GM04504 (cell line): ENCODE results near the gene ZNF747.
A peak's percentile ranks its signal among the peaks of the same experiment; 100 is the strongest.
"Not testable (repeated sequence)": the region's sequence is repeated elsewhere in the genome, so short reads cannot be mapped to it uniquely, and the experiment has no call there.

Source experiments
- DNase-seq: peaks from one replicate; pipeline ENCODE4 v3.0.0-alpha.2; 2012; ENCODE audit warnings: low read depth

Gene ZNF747

GRCh38 chr16:30533748-30534367, 800 bp downstream of the ZNF747 start:
- DNase-seq = no peak

- no peak for DNase-seq
These were observed 1.5 kb downstream of the ZNF747 start for GRCh38 chr16:30533146-30533522.

GRCh38 chr16:30532285-30533145, 2.1 kb downstream of the ZNF747 start:
- no peak for DNase-seq

DNA sequence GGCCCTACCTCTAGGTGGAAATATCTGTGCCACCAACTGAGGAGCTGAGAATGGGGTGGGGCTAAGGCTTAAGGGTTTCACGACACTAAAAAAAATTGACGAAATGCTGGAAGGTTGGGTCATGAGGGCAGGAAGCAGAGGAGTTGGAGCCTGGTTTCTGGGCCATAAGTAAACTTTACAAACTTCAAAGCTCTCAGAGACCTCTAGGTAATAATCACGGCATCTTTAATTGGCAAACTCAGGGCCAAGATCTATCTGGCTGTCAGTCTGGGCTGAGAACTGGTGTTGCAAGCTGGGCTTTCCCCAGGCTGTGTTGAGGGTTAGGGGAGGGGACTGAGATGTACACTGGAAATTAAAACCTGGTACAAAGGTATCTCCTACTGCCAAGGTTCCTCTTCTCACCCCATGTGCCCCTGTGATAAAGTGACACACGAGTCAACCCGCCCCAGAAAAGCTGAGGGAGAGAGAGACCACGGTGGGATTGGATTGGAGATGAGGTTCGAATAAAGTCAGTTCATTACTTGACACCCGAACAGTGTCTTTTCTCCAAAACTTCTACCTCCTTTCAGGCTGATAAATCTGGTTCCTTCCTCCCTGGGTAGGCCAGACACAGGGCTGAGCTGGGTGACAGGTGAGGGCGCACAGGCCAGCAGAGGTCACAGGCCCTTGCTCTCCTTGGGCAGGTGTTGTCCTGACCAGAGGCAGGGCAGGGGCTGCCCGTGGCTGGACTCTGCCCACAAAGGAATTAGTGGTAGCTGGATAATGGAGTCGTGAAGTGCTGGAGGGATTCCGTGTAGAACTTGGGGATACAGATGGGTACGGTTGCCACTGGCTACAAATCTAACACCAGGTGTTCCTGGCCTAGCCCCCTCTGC, 4.3 kb downstream of the ZNF747 start:
- no peak for DNase-seq

DNA sequence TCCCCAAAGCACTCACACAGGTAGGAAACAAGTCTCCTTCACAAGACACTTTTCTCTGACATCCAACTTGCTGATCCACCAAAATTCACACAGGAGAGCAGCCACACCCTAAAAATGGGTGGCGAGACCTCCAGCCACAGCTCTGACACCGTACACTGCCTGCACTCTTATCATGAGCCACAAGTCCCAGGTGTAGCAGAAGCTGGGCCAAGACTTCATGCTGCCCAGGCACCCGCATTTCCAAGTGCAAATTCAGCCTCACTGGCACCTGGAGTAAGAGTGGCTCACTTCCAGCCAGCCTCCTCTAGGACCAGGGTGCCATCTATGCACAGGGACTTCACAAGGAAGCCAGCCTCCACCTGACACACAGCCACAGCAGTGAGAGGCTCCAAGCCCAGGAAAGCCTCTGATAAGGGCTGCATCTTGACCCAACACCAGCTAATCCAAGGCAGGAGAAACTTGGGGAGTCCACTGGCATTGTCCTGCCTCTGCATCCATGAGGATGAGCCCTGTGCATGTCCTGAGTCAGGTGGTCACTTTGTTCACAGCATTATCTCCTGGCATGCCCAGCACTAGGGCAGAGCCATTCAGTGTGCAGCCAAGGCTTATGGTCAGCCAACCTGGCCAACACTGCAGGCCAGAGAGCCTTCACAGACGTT, 5.7 kb downstream of the ZNF747 start:
- no peak for DNase-seq

- DNase-seq = no peak
These were observed 7.0 kb downstream of the ZNF747 start for GRCh38 chr16:30527635-30528178.

DNA sequence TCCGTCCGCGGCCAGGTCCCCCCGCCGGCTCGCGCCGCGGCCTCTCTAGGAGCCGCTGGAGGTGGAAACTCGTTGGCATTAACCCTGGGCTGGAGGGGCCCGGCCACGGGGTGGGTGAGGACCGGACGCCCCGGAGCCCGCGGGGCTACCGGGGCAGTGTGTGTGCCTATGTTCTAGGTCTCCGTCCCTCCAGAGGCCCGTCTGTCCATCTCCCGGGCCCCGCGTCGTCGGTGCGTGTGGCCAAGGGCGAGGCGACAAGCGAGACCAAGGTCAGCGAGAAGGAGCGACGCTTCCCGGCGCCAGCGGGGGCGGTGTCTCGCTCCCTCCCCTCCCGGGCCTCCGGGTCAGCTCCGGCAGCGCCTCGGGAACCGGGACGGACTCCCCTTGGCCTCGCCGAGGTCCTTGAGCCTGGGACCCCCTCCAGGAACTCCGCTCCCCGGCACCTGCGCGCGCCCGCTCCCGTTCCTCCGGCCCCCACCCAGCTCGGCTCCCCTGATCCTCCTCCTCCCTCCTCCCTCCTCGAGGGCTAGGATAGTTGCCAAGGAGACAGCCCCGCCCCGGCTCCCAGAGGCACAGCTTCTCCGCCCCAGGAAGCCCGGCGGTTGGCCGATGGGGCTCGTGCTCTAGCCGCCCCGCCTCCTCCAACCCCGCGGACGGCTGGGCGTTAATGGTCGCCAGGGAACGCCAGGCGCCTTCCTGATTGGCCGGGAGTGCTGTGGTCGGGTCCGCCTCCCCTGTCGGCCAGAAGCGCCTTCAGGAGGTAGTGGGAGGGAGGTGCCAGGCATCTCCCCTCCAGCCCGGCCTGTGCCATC, 7.6 kb downstream of the ZNF747 start:
- peak; percentile 97 for DNase-seq

DNA sequence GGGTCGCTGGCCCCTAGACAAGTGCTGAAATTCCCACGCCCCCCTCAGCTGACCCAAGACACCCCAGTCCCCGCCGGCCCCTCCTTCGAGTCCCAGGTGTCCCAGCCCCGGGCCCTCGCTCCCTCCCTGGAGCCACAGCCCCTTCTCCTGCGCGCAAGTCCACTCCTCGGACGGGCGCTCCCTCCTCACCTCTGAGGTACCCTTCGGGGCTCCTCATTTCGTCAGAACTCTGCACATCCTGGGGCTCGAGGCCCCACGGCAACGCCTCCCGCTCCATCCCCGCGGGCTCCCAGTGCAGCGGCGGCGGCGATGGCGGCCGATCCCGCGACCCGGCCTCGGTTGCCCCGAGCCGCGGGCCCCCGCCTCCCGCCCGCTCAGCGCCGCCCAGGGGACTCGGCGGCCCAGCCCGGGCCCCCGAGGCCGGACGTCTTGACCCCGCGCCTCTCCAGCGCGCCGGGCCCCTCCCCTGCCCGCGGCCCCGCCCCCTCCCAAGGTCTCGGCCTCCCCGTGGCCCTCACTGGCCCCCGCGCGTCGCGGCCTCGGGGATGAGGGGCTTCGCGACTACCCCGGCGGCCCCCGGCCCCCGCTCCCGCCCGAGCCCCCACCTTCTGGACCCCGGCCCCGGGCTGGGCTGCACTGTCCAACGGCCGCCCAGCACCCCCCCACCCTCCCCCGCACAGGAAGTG, 8.4 kb downstream of the ZNF747 start, which contains the start of gene ZNF768:
TSS of gene ZNF768 (minus strand) at position 430 of the 686 bp plus-strand sequence. CDS start at position 277, 153 bp downstream.
- no peak for DNase-seq

GRCh38 chr16:30525844-30526136, 8.9 kb downstream of the ZNF747 start:
- no peak for DNase-seq

DNA sequence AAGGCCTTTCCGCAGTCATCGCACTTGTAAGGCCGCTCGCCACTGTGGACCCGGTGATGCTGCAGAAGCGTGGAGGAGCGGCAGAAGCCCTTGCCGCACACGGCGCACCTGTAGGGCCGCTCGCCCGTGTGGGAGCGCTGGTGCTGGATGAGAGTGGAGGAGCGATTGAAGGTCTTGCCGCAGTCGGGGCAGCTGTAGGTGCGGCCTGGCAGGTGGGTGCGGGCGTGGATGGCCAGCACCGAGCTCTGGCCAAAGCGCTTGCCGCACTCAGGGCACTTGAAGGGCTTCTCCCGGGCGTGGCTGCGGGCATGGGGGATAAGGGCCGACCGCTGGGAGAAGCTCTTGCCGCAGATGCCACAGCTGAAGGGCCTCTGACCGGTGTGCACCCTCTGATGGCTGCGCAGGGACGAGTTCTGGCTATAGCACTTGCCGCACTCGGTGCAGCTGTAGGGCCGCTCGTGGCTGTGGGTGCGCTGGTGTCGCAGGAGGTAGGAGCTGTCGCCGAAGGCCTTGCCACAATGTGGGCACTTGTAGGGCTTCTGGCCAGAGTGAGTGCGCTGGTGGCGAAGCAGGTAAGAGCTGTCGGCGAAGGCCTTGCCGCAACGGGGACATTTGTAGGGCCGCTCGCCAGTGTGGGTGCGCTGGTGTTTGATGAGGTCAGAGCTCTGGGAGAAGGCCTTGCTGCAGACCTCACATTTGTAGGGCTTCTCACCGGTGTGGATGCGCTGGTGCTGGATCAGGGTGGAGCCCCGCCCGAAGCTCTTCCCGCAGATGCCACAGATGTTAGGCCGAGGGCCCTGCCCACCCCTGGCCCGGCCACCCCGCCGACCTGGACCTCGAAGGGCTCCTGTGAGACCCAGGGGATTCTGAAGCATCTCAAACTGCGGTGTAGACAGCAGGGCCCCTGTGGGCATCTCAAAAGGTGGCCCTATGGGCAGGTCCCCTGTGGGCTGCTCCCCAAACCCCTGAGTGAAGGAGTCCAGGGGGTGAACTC, 9.8 kb downstream of the ZNF747 start:
- no peak for DNase-seq

DNA sequence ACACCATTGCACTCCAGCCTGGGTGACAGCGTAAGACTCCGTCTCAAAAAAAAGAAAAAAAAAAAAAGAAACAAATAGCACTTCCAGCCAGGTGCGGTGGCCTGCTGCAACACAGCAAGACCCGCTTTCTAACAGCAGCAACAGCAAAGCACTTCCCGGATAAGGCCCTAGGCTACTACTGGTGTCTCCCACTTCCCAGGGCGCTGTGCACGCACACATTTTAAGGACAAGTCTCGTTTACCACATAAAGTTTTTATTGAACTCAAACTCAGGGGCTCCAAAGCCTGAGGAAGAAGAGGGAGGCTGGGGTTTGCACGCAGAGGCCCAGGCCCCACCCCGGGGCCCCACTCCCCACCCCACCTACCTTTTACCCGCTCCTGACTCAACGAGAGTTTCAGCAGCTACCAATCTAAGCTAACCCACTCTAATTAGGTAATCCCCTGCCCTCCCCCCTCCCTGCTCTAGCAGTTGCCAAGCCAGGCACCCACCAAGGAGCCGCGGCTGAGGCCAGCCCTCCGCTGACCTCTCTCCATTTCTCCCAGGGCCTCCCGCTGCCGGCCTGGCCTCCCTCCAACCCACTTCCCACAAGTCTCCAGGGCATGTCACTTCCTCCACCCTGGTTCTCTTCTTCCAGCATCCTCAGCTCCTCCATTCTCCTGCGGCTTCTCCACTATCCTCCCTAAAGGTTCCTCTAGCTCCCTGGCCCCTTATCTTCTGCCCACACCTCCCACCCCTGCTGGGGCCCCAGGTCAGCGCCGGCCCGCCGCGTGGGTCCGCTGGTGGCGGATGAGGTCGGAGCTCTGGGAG, 10.7 kb downstream of the ZNF747 start:
- DNase-seq = no peak

DNA sequence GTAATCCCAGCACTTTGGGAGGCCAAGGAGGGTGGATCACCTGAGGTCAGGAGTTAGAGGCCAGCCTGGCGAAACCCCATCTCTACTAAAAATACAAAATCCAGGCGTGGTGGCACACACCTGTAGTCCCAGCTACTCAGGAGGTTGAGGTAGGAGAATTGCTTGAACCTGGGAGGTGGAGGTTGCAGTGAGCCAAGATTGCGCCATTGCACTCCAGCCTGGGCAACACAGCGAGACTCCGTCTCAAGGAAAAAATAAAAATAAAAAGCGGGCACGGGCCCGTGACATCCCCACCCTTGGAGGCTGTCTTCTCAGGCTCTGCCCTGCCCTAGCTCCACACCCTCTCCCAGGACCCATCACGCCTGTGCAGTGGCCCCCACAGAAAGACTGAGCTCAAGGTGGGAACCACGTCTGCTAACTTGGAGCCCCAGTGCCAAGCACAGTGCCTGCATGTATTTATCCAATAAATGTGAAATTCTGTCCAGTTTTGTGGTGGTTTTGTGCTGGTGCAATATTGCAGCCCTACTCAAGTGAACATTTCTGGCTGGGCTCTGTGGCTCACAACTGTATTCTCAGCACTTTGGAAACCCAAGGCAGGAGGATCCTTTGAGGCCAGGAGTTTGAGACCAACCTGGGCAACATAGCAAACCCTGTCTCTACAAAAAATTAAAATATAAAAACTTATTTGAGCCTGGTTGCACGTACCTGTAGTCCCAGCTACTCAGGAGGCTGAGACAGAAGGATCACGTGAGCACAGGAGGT, 11.8 kb downstream of the ZNF747 start:
- not testable (repeated sequence) for DNase-seq

DNA sequence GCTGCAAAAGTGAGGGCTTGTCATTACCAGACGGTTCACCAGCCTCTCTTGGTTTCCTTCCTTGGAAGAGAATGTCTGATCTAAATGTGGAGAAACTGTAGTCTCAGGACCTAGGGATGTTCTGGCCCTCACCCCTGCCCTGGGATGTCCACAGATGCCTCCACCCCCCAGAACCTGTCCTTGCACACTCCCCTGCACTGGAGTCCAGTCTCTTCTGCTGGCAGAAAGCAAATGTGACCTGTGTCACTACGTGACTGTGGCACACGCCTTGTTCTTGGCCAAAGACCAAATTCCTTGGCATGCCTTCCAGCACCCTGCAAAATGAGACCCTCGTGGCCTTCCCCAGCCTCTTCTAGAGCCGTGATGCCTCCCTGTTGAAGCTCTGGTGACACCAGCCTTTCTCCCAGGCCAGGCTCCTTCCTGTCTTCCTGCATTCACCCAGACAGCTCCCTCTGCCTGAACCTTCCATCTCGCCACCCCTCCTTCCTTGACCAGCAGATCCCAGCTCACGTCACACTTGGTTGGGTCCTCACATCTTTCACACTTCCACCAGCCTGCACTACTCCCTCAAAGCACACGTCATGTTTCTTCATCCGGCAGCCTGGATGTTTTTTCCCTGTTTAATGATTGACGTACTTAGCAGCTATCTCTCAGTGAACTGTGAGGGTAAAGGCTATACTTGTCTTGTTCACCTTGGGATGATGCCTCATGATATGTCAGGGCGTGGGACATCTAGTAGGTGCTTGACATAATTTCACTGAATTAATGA, 12.6 kb downstream of the ZNF747 start:
- DNase-seq = no peak

DNA sequence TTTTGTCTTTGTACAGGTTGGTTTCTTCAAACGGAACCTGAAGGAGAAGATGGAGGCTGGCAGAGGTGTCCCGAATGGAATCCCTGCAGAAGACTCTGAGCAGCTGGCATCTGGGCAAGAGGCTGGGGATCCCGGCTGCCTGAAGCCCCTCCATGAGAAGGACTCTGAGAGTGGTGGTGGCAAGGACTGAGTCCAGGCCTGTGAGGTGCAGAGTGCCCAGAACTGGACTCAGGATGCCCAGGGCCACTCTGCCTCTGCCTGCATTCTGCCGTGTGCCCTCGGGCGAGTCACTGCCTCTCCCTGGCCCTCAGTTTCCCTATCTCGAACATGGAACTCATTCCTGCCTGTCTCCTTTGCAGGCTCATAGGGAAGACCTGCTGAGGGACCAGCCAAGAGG, 13.2 kb downstream of the ZNF747 start:
- no peak for DNase-seq

- no peak for DNase-seq
These were observed 15.3 kb downstream of the ZNF747 start for GRCh38 chr16:30519120-30520049.

- no peak for DNase-seq
These were observed 16.1 kb downstream of the ZNF747 start for GRCh38 chr16:30518552-30518951.
